Duodenal mucosa (tissue), 2 donors: ENCODE measurements around the gene SLC44A2.

Source experiments
- H3K27ac ChIP-seq: one replicate; pipeline ENCODE4 v1.7.0; 2013; ENCODE audit warnings: low read depth, low read length
- H3K27me3 ChIP-seq, 2 donors: one replicate each; pipeline ENCODE4 v1.7.0; 2013; ENCODE audit warnings: low read length in 2 of 2, control low read depth in 1 of 2; ENCODE audit not compliant: insufficient read depth in 2 of 2, control insufficient read depth in 1 of 2
- H3K36me3 ChIP-seq, 2 donors: one replicate each; pipeline ENCODE4 v1.7.0; 2013; ENCODE audit warnings: low read length in 2 of 2, control low read depth in 1 of 2; ENCODE audit not compliant: insufficient read depth in 2 of 2, control insufficient read depth in 1 of 2
- H3K4me1 ChIP-seq, 2 donors: one replicate each; pipeline ENCODE4 v1.7.0; 2013; ENCODE audit warnings: low read length in 2 of 2, control low read depth in 1 of 2; ENCODE audit not compliant: insufficient read depth in 2 of 2, control insufficient read depth in 1 of 2
- H3K4me3 ChIP-seq, 2 donors: one replicate each; pipeline ENCODE4 v1.7.0; 2013; ENCODE audit warnings: low read length in 2 of 2, low read depth in 1 of 2
- H3K9ac ChIP-seq, 2 donors: one replicate each; pipeline ENCODE4 v1.7.0; 2013; ENCODE audit warnings: low read length in 2 of 2, low read depth in 1 of 2
- H3K9me3 ChIP-seq, 2 donors: one replicate each; pipeline ENCODE4 v1.7.0; 2013; ENCODE audit warnings: low read length in 2 of 2, control low read depth in 1 of 2; ENCODE audit not compliant: control insufficient read depth in 1 of 2

The SLC44A2 gene

GRCh38 chr19:10679743-10680142, 54.4 kb downstream of the SLC44A2 start:
- H3K4me1 ChIP-seq, result no peaks in the 10 kb centered on the region
- H3K36me3 ChIP-seq, result peaks cover 68 to 91% of the 10 kb centered on the region in 2 donors
- H3K9me3 ChIP-seq, result no peaks in the 10 kb centered on the region
- H3K4me3 ChIP-seq, result no peak overlapping the region
- no peak overlapping the region for H3K9ac ChIP-seq
- H3K27ac ChIP-seq, result no peak overlapping the region
- no peaks in the 10 kb centered on the region for H3K27me3 ChIP-seq

GRCh38 chr19:10680545-10681135, 55.3 kb downstream of the SLC44A2 start:
- Histone ChIP-seq H3K36me3 (peaks cover 75 to 91% of the 10 kb centered on the region in 2 donors), H3K27me3 (no peaks in the 10 kb centered on the region), H3K9ac (no peak overlapping the region), H3K27ac (no peak overlapping the region), H3K4me3 (no peak overlapping the region), H3K9me3 (no peaks in the 10 kb centered on the region), H3K4me1 (no peaks in the 10 kb centered on the region)

- Histone ChIP-seq H3K27ac (no peak overlapping the region), H3K9me3 (no peaks in the 10 kb centered on the region), H3K9ac (no peak overlapping the region), H3K36me3 (peaks cover 78 to 96% of the 10 kb centered on the region in 2 donors), H3K4me3 (no peak overlapping the region), H3K27me3 (no peaks in the 10 kb centered on the region), H3K4me1 (no peaks in the 10 kb centered on the region)
Measured at GRCh38 chr19:10681658-10682057, 56.3 kb downstream of the SLC44A2 start.

- H3K27me3 ChIP-seq, result no peaks in the 10 kb centered on the region
- peaks cover 71 to 95% of the 10 kb centered on the region in 2 donors for H3K36me3 ChIP-seq
- H3K27ac ChIP-seq, result no peak overlapping the region
- H3K9me3 ChIP-seq, result no peaks in the 10 kb centered on the region
- H3K9ac ChIP-seq, result no peak overlapping the region
- H3K4me3 ChIP-seq, result no peak overlapping the region
- H3K4me1 ChIP-seq, result no peaks in the 10 kb centered on the region
Measured at GRCh38 chr19:10682397-10683063, 57.2 kb downstream of the SLC44A2 start.

- Histone ChIP-seq H3K36me3 (peaks cover 70 to 95% of the 10 kb centered on the region in 2 donors), H3K9me3 (no peaks in the 10 kb centered on the region), H3K9ac (no peak overlapping the region), H3K27me3 (no peaks in the 10 kb centered on the region), H3K4me1 (no peaks in the 10 kb centered on the region), H3K27ac (no peak overlapping the region), H3K4me3 (no peak overlapping the region)
Measured at GRCh38 chr19:10683064-10683426, 57.7 kb downstream of the SLC44A2 start.

GRCh38 chr19:10683582-10683981, 58.2 kb downstream of the SLC44A2 start:
- Histone ChIP-seq H3K36me3 (peaks cover 71 to 93% of the 10 kb centered on the region in 2 donors), H3K9ac (no peak overlapping the region), H3K9me3 (no peaks in the 10 kb centered on the region), H3K27ac (no peak overlapping the region), H3K4me1 (no peaks in the 10 kb centered on the region), H3K4me3 (no peak overlapping the region), H3K27me3 (no peaks in the 10 kb centered on the region)

- Histone ChIP-seq H3K4me1 (no peaks in the 10 kb centered on the region), H3K27me3 (no peaks in the 10 kb centered on the region), H3K9me3 (no peaks in the 10 kb centered on the region), H3K27ac (no peak overlapping the region), H3K36me3 (peaks cover 72 to 93% of the 10 kb centered on the region in 2 donors), H3K4me3 (no peak overlapping the region), H3K9ac (no peak overlapping the region)
Measured at GRCh38 chr19:10685210-10685609, 59.9 kb downstream of the SLC44A2 start.

GRCh38 chr19:10686193-10686592, 60.8 kb downstream of the SLC44A2 start:
- Histone ChIP-seq H3K9me3 (no peaks in the 10 kb centered on the region), H3K4me1 (no peaks in the 10 kb centered on the region), H3K27me3 (no peaks in the 10 kb centered on the region), H3K27ac (no peak overlapping the region), H3K9ac (no peak overlapping the region), H3K4me3 (no peak overlapping the region), H3K36me3 (peaks cover 69 to 93% of the 10 kb centered on the region in 2 donors)

- H3K27ac ChIP-seq, result no peak overlapping the region
Measured at GRCh38 chr19:10686661-10687517, 61.5 kb downstream of the SLC44A2 start.

More at GRCh38 chr19:10686661-10687517, 61.5 kb downstream of the SLC44A2 start:
- H3K27me3 ChIP-seq, result no peaks in the 10 kb centered on the region
- H3K9me3 ChIP-seq, result no peaks in the 10 kb centered on the region
- H3K4me1 ChIP-seq, result no peaks in the 10 kb centered on the region
- no peak overlapping the region for H3K4me3 ChIP-seq
- no peak overlapping the region for H3K9ac ChIP-seq
- peaks cover 64 to 93% of the 10 kb centered on the region in 2 donors for H3K36me3 ChIP-seq
